Stimulated activated effector memory CD8-positive, alpha-beta T cell treated with anti-CD3 and anti-CD28 coated beads, Interleukin-12 subunit alpha, Interleukin-12 subunit beta, amount 100 ng/mL, for 72 hours (primary cell): ENCODE results near the gene ARL17B.
A peak's percentile ranks its signal among the peaks of the same experiment; 100 is the strongest.
"Not testable (repeated sequence)": the region's sequence is repeated elsewhere in the genome, so short reads cannot be mapped to it uniquely, and the experiment has no call there.

ENCODE experiments used
- ATAC-seq: fragments of 150-1000 bp; cut with Tn5 transposase; 2 replicates; pipeline ENCODE4 v1.10.0; 2021
- DNase-seq, 2 donors: peaks; one replicate each; pipeline ENCODE4 v3.0.0; 2021 to 2022; ENCODE audit warnings: low spot score in 2 of 2
- H3K27ac Mint-ChIP-seq: one replicate; pipeline ENCODE4 v1.8.0; 2022; ENCODE audit warnings: mild to moderate bottlenecking, mixed read lengths
- H3K36me3 Mint-ChIP-seq: one replicate; pipeline ENCODE4 v1.8.0; 2022; ENCODE audit warnings: mild to moderate bottlenecking, mixed read lengths
- H3K4me1 Mint-ChIP-seq: one replicate; pipeline ENCODE4 v1.8.0; 2022; ENCODE audit warnings: mixed read lengths
- H3K4me3 Mint-ChIP-seq: one replicate; pipeline ENCODE4 v1.8.0; 2022; ENCODE audit warnings: mild to moderate bottlenecking, mixed read lengths
- H3K9me3 Mint-ChIP-seq: one replicate; pipeline ENCODE4 v1.8.0; 2022; ENCODE audit warnings: mixed read lengths

The ARL17B gene

DNA sequence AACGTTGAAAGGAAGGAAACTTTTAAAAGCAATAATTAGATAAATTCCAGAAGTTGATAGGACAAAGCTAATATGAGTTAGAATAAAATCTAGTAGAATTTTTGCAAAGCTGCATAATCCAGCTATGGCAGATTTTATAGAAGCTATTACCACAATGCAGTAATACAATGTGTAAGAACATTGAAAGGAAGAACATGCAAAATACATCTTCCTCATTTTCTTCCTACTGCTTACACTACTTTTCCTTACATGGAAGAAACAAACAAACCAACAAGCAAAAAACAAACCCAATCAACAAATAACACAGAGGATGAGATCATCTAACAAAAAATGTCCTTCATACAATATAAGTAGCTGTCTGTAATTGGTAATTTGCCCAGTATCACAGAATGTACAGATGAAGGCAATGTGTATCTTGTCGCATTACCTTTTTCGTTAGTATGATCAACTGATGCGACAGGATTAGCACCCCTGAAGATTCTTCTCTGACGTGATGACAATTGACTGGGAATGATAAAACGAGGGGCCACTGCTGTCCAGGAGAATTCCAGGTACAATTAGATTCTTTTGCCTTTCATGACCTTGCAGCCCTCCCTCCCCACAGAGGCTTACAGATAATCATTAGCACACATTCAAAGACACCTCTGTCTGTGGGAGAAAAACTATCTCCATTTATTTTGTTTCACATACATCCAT lies 87.9 kb downstream of the ARL17B start:
- Mint-ChIP-seq H3K9me3 (no peaks in the 10 kb centered on the region), H3K27ac (no peak overlapping the region), H3K4me3 (no peak overlapping the region)

GRCh38 chr17:46270032-46270431 lies 91.5 kb downstream of the ARL17B start:
- Mint-ChIP-seq H3K4me3 (no peak overlapping the region), H3K4me1 (peaks cover 29% of the 10 kb centered on the region), H3K9me3 (no peaks in the 10 kb centered on the region), H3K36me3 (peaks cover 7% of the 10 kb centered on the region), H3K27ac (no peak overlapping the region)
- DNase-seq (peak in 1 of 2 donors; percentile 47), ATAC-seq (no peak)

More for the DNA sequence above, 87.9 kb downstream of the ARL17B start:
- Mint-ChIP-seq H3K36me3 (peaks cover 9% of the 10 kb centered on the region), H3K4me1 (peaks cover 11% of the 10 kb centered on the region)
- ATAC-seq: no peak
- peak in 1 of 2 donors; percentile 29 for DNase-seq

GRCh38 chr17:46266656-46267544 lies 94.7 kb downstream of the ARL17B start:
- peak overlapping the region; percentile 84 for H3K4me3 Mint-ChIP-seq
- ATAC-seq (peak; percentile 91), DNase-seq (peak; percentile 76 to 86)
- peaks cover 7% of the 10 kb centered on the region for H3K36me3 Mint-ChIP-seq
- H3K4me1 Mint-ChIP-seq: peaks cover 41% of the 10 kb centered on the region
- no peaks in the 10 kb centered on the region for H3K9me3 Mint-ChIP-seq
- H3K27ac Mint-ChIP-seq: peak overlapping the region; percentile 75

DNA sequence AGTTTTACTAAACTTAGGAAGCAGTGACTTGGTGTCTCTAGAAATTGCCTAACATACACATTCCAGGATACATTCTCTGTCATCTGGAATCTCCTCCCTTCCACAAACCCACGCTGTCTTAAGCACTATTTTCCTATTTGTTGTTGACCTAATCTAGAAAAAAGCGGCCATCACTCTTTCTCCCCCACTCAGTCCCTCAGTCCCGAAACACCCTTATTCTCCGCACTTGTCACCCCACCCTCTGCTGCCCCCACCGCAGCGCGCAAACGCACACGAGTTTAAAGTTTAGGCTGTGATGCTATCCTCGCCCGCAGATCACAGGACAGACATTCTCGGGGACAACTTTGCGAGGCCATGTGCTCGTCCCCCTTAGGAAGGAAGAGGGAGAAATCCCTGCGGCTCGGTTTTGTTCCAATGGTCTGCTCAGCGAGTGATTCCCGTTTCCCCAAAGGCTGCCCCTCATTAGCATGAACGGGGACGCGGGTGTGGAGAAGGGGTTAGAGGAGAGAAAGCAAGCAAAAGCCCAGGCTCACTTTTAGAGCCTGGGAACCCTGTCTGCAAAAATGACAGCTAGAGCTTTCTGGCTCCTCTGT lies 95.4 kb downstream of the ARL17B start:
- not testable (repeated sequence) for ATAC-seq

GRCh38 chr17:46264456-46265198 lies 96.9 kb downstream of the ARL17B start:
- Mint-ChIP-seq H3K9me3 (no peaks in the 10 kb centered on the region), H3K4me1 (peaks cover 47% of the 10 kb centered on the region), H3K4me3 (peak overlapping the region; percentile 84), H3K27ac (peak overlapping the region; percentile 82), H3K36me3 (peaks cover 17% of the 10 kb centered on the region)
- peak; percentile 31 for ATAC-seq
- no peak for DNase-seq

More for the DNA sequence above, 95.4 kb downstream of the ARL17B start:
- DNase-seq: peak in 1 of 2 donors; percentile 82
- H3K4me1 Mint-ChIP-seq: peaks cover 41% of the 10 kb centered on the region
- H3K4me3 Mint-ChIP-seq: peak overlapping the region; percentile 84
- H3K9me3 Mint-ChIP-seq, H3K36me3 Mint-ChIP-seq: not testable (repeated sequence)
- H3K27ac Mint-ChIP-seq: peak overlapping the region; percentile 69

DNA sequence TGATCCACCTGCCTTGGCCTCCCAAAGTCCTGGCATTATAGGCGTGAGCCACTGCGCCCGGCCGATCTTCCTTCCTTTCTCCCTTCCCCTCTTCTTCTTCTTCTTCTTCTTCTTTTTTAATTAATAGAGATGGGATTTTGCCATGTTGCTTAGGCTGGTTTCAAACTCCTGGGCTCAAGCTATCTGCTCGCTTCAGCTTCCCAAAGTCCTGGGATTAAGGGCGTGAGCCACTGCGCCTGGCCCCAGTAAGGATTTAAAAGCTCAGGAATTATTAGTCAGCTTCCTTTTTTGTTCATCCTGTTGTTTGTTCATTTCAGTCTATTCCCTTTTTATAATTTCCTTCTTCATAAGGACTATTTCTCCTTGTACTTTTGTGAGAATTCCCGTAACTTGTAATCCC lies 99.3 kb downstream of the ARL17B start:
- H3K4me3 Mint-ChIP-seq: no peak overlapping the region
- H3K36me3 Mint-ChIP-seq: peaks cover 17% of the 10 kb centered on the region
- no peak overlapping the region for H3K27ac Mint-ChIP-seq
- DNase-seq: no peak
- no peak for ATAC-seq
- H3K4me1 Mint-ChIP-seq: peaks cover 35% of the 10 kb centered on the region
- no peaks in the 10 kb centered on the region for H3K9me3 Mint-ChIP-seq

DNA sequence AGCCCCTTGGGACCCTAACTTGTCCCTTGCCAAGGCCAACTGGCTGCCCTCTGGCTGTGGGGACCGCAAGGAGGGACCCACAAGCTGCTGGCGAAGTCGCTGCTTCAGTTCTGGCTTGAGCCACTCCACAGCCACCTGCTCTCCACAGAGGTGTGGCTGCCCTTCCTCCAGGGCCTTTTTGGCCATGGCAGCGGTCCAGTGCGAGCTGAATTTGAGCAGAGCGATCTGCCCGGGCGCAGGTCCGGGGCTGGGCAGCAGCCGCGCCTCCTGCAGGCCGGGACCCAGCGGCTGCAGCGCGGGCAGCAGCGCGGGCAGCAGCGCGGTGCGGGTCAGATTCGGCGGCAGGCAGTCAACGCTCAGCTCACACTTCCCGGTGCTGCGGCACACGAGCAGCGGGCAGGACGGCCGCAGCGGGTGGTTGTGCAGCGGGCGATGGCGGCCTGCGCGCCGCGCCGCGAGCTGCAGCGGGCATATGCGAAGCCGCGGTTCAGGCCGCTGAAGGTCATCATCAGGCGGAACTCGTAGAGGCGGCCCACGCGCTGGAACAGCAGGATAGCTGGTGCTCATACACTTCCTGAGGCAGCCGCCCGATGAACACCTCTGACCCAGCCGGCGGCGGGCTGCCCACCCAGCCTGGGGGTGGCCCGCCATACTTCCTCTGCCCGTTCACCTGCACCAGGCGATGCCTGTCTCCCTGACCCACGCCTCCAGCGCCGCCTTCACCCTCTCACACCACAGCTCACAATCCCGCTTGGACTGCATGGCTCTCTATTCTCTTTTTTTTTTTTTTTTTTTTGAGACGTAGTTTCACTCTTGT lies 101.5 kb downstream of the ARL17B start:
- DNase-seq: peak in 1 of 2 donors; percentile 70
- not testable (repeated sequence) for H3K27ac Mint-ChIP-seq, H3K36me3 Mint-ChIP-seq, H3K9me3 Mint-ChIP-seq
- peaks cover 23% of the 10 kb centered on the region for H3K4me1 Mint-ChIP-seq
- ATAC-seq: peak; percentile 65
- H3K4me3 Mint-ChIP-seq: peak overlapping the region; percentile 71

DNA sequence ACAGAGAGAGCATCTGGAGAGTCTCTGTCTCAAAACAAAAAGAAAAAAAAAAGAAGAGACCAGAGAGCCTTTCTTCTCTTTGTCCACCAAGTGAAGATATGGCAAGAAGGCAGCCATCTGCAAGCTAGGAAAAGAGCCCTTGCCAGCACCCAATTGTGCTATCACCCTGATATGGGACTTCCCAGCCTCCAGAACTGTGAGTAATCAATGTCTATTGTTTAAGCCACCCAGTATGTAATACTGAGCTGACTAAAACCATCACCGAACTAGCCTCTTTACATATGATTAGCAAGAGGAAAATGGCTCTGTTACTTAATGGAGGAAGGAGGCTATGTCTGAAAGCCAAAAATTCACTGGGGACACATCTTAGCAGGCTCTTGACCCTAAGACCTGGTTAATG lies 105.2 kb downstream of the ARL17B start:
- H3K27ac Mint-ChIP-seq, H3K9me3 Mint-ChIP-seq, H3K4me3 Mint-ChIP-seq, H3K36me3 Mint-ChIP-seq, DNase-seq: not testable (repeated sequence)
- H3K4me1 Mint-ChIP-seq: peaks cover 11% of the 10 kb centered on the region
- ATAC-seq: peak; percentile 66

- not testable (repeated sequence) for DNase-seq, H3K4me3 Mint-ChIP-seq, H3K9me3 Mint-ChIP-seq, H3K4me1 Mint-ChIP-seq, H3K27ac Mint-ChIP-seq, ATAC-seq
- H3K36me3 Mint-ChIP-seq: peaks cover 12% of the 10 kb centered on the region
These were observed 107.4 kb downstream of the ARL17B start for GRCh38 chr17:46254215-46254614.

GRCh38 chr17:46253722-46254121 lies 107.8 kb downstream of the ARL17B start:
- not testable (repeated sequence) for H3K9me3 Mint-ChIP-seq, H3K4me1 Mint-ChIP-seq, H3K27ac Mint-ChIP-seq, H3K4me3 Mint-ChIP-seq
- peak; percentile 82 to 94 for DNase-seq
- peak; percentile 96 for ATAC-seq
- peaks cover 14% of the 10 kb centered on the region for H3K36me3 Mint-ChIP-seq

- H3K27ac Mint-ChIP-seq, H3K9me3 Mint-ChIP-seq, DNase-seq, H3K4me1 Mint-ChIP-seq, ATAC-seq, H3K4me3 Mint-ChIP-seq: not testable (repeated sequence)
- H3K36me3 Mint-ChIP-seq: peaks cover 21% of the 10 kb centered on the region
These were observed 108.8 kb downstream of the ARL17B start for GRCh38 chr17:46252804-46253203.

DNA sequence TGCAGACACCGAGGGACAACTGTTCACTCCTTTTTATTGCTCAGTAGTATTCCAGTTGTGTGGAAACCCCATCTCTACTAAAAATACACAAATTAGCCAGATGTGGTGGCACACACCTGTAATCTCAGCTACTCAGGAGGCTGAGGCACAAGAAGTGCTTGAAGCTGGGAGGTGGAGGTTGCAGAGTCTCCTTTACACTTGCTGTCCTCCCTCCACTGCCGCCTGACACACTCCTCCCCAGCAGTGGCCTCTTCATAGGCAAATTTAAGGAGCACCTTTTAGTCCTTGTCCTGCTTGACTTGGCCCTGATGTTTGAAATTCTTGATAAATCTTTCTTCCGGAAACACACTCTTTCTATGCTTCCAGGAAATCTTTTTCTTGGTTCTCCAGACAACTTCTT lies 112.4 kb downstream of the ARL17B start:
- peaks cover 27% of the 10 kb centered on the region for H3K36me3 Mint-ChIP-seq
- H3K9me3 Mint-ChIP-seq, H3K4me3 Mint-ChIP-seq, H3K4me1 Mint-ChIP-seq, ATAC-seq, DNase-seq, H3K27ac Mint-ChIP-seq: not testable (repeated sequence)

- peaks cover 21% of the 10 kb centered on the region for H3K36me3 Mint-ChIP-seq
- not testable (repeated sequence) for H3K9me3 Mint-ChIP-seq, H3K4me1 Mint-ChIP-seq, H3K27ac Mint-ChIP-seq, H3K4me3 Mint-ChIP-seq, DNase-seq
- peak; percentile 66 for ATAC-seq
These were observed 116.4 kb downstream of the ARL17B start for GRCh38 chr17:46244949-46245768.
